H7 (cell line): Measurements from ENCODE around the gene PRKAR1B. TPM values are rescaled to one million over a fixed set of nuclear protein-coding genes. Genes with fewer than 3 reads are reported as not detected.
"Not testable (repeated sequence)": the region's sequence is repeated elsewhere in the genome, so short reads cannot be mapped to it uniquely, and the experiment has no call there.

Experiments
- DNase-seq: peaks from one replicate; pipeline ENCODE4 v3.0.0; 2012
- H3K27me3 ChIP-seq: 2 replicates; pipeline ENCODE4 v1.6.0; 2011; ENCODE audit warnings: mild to moderate bottlenecking, low read length; ENCODE audit not compliant: control insufficient read depth, insufficient read depth
- H3K36me3 ChIP-seq: replicated peaks from 2 replicates; pipeline ENCODE4 v1.5.1; 2011; ENCODE audit warnings: low read length; ENCODE audit not compliant: control insufficient read depth, insufficient read depth
- H3K4me3 ChIP-seq: 2 replicates; pipeline ENCODE4 v1.5.1; 2011; ENCODE audit warnings: low read depth, mild to moderate bottlenecking, control low read depth, low read length, moderate library complexity; ENCODE audit not compliant: insufficient read depth
- total RNA-seq: library from RNA; depleted of rRNA; stranded (reverse); fragments of >200 nt; shearing (Covaris generic); gene quantifications from 2 replicates; pipeline ENCODE4 v1.2.3, GENCODE V29; 2014

Gene PRKAR1B
- total RNA-seq, 1 experiment from 2014 or later, result 32.4 TPM

- Histone ChIP-seq H3K36me3 (peaks cover 6% of the 10 kb centered on the region), H3K4me3 (no peak overlapping the region), H3K27me3 (no peaks in the 10 kb centered on the region)
- no peak for DNase-seq
Observed at GRCh38 chr7:750111-750905, 23.2 kb upstream of the PRKAR1B start.

- DNase-seq, result peak; percentile 38
- no peak overlapping the region for H3K4me3 ChIP-seq
Observed at GRCh38 chr7:749140-749551, 22.1 kb upstream of the PRKAR1B start.

DNA sequence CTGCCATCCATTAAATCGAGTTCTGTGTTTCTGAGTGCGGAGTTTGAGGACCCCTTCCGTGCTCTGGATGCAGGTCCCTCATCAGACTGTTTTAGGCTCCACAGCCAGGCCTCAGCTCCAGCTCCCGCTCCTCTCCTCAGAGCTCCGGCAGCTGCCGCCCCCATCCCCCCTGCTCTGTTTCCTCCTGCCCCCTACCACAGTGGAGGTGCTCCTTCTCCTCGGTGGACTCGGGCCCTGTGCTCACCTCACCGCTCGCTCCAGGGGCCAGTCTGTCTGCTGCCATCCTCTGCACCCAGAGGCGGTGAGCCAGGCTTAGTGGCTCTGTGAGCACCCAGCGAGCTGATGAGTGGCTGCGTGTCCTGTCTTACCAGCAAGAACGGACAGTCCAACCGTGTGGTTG, 21.4 kb upstream of the PRKAR1B start:
- no peaks in the 10 kb centered on the region for H3K27me3 ChIP-seq
- H3K4me3 ChIP-seq, result no peak overlapping the region
- peaks cover 4% of the 10 kb centered on the region for H3K36me3 ChIP-seq
- peak; percentile 43 for DNase-seq

More at GRCh38 chr7:749140-749551, 22.1 kb upstream of the PRKAR1B start:
- Histone ChIP-seq H3K27me3 (no peaks in the 10 kb centered on the region), H3K36me3 (peaks cover 4% of the 10 kb centered on the region)

DNA sequence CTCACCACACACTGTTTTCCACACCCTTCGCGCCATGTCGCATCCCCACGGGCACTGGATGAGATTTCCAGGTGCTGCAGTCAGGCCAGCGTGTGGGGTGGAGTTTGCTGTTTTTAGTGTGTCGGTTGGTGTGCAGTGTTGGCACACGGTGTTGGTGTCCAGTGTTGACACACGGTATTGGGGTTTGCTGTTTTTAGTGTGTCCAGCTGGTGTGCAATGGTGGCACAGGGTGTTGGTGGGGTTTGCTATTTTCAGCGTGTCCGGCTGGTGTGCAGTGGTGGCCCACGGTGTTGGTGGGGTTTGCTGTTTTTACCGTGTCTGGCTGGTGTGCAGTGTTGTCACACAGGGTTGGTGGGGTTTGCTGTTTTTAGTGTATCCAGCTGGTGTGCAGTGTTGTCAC, 20.1 kb upstream of the PRKAR1B start:
- H3K27me3 ChIP-seq, result no peaks in the 10 kb centered on the region
- no peak for DNase-seq
- no peak overlapping the region for H3K4me3 ChIP-seq
- H3K36me3 ChIP-seq, result peaks cover 4% of the 10 kb centered on the region

- H3K4me3 ChIP-seq, result no peak overlapping the region
- peaks cover 4% of the 10 kb centered on the region for H3K36me3 ChIP-seq
- peak; percentile 57 for DNase-seq
- no peaks in the 10 kb centered on the region for H3K27me3 ChIP-seq
Observed at GRCh38 chr7:746155-747061, 19.3 kb upstream of the PRKAR1B start.

DNA sequence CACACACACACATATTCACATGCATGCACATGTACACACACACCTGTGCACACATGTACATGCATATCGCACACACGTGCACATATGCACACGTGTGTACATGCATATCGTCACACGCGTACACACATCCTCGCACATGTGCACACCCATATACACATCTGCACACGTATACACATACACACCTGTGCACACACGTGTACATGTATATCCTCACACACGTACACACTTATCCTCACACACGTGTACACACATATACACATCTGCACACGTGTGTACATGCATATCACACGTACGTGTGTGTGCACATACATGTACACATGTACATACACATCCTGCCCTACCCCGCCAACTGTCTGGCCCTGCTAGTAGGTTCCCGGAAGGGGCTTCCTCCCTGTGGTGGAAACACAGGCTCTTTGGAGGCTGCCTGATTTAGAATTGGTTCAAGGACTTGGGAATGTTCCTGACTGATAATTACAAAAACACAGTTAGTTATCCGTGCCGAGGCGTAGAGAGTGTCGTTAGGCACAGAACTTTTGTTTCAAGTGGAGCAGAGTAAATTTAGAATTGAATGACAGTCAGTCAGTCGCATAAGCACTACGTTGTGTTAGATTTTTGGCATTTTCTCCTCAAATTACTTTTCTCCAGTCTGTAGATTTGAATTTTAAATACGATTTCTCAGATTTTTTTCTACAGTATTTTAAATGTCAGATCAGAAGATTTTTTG, 18.5 kb upstream of the PRKAR1B start:
- Histone ChIP-seq H3K27me3 (no peaks in the 10 kb centered on the region), H3K36me3 (peaks cover 6% of the 10 kb centered on the region), H3K4me3 (no peak overlapping the region)
- peak; percentile 47 for DNase-seq

DNA sequence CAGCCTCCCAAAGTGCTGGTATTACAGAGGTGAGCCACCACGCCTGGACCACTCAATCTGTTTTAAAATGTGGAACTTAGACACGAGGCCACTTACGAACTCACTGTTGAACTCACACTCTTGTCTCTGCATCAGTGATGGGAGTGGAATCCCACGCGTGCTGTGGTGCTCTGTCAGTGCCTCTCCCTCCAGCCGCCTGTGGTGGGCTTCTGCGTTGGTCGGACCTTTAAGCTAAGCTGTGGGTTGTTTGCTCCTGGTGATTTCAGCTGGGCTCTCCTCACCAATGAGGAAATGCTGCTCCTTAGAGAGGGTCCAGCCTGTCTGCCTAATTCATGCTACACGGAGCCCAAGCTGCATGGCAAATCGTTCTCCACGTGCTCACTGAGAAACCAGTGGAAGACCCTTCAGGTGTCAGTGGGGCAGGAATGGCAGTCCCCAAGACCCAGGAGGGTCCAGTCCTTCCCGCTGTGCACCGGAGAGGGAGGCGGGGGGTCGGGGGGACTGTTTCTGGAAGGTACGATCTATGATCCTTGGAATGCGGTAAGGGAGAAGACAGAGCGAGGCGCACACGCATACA, 17.9 kb upstream of the PRKAR1B start:
- Histone ChIP-seq H3K27me3 (no peaks in the 10 kb centered on the region), H3K4me3 (no peak overlapping the region), H3K36me3 (peaks cover 6% of the 10 kb centered on the region)
- DNase-seq, result peak; percentile 51

DNA sequence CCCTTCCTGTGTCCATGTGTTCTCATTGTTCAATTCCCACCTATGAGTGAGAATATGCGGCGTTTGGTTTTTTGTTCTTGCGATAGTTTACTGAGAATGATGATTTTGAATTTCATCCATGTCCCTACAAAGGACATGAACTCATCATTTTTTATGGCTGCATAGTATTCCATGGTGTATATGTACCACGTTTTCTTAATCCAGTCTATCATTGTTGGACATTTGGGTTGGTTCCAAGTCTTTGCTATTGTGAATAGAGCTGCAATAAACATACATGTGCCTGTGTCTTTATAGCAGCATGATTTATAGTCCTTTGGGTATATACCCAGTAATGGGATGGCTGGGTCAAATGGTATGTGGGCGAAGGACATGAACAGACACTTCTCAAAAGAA, 17.0 kb upstream of the PRKAR1B start:
- not testable (repeated sequence) for DNase-seq, H3K4me3 ChIP-seq, H3K27me3 ChIP-seq, H3K36me3 ChIP-seq

- not testable (repeated sequence) for H3K4me3 ChIP-seq, H3K36me3 ChIP-seq, H3K27me3 ChIP-seq
- DNase-seq, result peak; percentile 33
Observed at GRCh38 chr7:743341-744127, 16.5 kb upstream of the PRKAR1B start.

- H3K36me3 ChIP-seq, result peaks cover 6% of the 10 kb centered on the region
- no peak overlapping the region for H3K4me3 ChIP-seq
- peak; percentile 11 for DNase-seq
- H3K27me3 ChIP-seq, result no peaks in the 10 kb centered on the region
Observed at GRCh38 chr7:742791-743190, 15.7 kb upstream of the PRKAR1B start.

DNA sequence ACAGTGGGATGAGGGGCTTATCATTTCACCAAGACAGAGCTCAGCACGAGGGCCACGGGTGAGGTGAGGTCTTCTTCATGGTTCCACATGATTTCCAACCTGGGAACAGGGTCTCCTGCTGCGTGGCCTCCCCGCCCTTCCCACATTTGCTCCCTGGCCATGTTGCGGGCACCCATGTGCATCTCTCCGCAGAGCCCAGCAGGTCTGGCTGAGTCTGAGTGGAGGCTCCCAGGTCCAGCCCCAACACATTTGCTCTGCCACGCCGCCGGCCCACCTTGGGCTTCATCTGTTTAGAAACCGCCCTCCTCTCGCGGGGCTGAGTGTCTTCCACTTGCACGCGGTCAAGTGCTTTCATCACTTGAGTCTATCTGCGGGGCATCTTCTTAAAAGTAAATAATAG, 14.8 kb upstream of the PRKAR1B start:
- peaks cover 6% of the 10 kb centered on the region for H3K36me3 ChIP-seq
- H3K4me3 ChIP-seq, result no peak overlapping the region
- no peaks in the 10 kb centered on the region for H3K27me3 ChIP-seq
- peak; percentile 32 for DNase-seq

- no peaks in the 10 kb centered on the region for H3K27me3 ChIP-seq
- DNase-seq, result peak; percentile 44
- no peak overlapping the region for H3K4me3 ChIP-seq
- peaks cover 6% of the 10 kb centered on the region for H3K36me3 ChIP-seq
Observed at GRCh38 chr7:741191-741671, 14.2 kb upstream of the PRKAR1B start.
